Mesodermal cell (in vitro differentiated cells): ENCODE data around the gene DAPK2.
A peak's percentile ranks its signal among the peaks of the same experiment; 100 is the strongest.

Experiments used
- H3K27ac ChIP-seq: 2 replicates; pipeline ENCODE4 v1.7.0; 2013; ENCODE audit warnings: mild to moderate bottlenecking, low read depth, low read length, moderate library complexity; ENCODE audit not compliant: severe bottlenecking
- H3K36me3 ChIP-seq: 2 replicates; pipeline ENCODE4 v1.7.1; 2013; ENCODE audit warnings: mild to moderate bottlenecking, low read length, moderate library complexity; ENCODE audit not compliant: control insufficient read depth, insufficient read depth
- H3K4me1 ChIP-seq: one replicate; pipeline ENCODE4 v1.7.1; 2013; ENCODE audit warnings: mild to moderate bottlenecking, low read length; ENCODE audit not compliant: insufficient read depth, control insufficient read depth, poor library complexity, severe bottlenecking
- H3K4me3 ChIP-seq: 2 replicates; pipeline ENCODE4 v1.7.0; 2013; ENCODE audit warnings: low read length, control low read depth, mild to moderate bottlenecking; ENCODE audit not compliant: insufficient read depth, poor library complexity, severe bottlenecking; ENCODE audit errors: extremely low read depth
- H3K9me3 ChIP-seq: 2 replicates; pipeline ENCODE4 v1.7.1; 2013; ENCODE audit warnings: mild to moderate bottlenecking, low read length, moderate library complexity; ENCODE audit not compliant: control insufficient read depth
- WGBS, 2 experiments: methylation state at CpG; one replicate each; pipeline ENCODE4 v1.1.5; 2013; ENCODE audit warnings: missing lambda C conversion rate in 2 of 2; ENCODE audit not compliant: insufficient coverage in 2 of 2; 5-methylcytosine and 5-hydroxymethylcytosine counted together

DAPK2 gene

DNA sequence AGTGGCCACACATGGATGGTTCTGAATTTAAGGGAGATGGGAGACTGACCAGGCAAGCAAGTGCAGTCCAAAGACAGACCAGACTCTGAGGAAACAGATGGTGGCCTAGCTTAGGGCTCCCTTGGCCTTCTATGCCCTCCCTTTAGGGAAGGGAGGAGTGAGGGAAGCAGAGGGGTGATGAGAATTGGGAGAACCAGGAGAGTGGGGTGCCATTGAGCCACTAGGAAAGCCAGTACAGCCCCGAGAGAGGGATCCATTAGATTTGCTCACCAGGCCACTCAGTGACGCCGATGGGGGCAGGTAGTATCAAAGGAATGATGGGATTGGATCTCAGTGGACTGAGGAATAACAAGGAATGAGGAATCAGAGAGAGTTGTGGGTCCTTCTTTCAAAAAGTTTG is 182.1 kb downstream of the DAPK2 start:
- H3K9me3 ChIP-seq = no peaks in the 10 kb centered on the region
- H3K36me3 ChIP-seq = no peaks in the 10 kb centered on the region
- H3K4me1 ChIP-seq = peaks cover 3% of the 10 kb centered on the region
- H3K27ac ChIP-seq = no peak overlapping the region
- no peak overlapping the region for H3K4me3 ChIP-seq
- 44 to 45% methylated on average over 2 to 3 of the region's 3 CpGs for WGBS, 2 experiments

DNA sequence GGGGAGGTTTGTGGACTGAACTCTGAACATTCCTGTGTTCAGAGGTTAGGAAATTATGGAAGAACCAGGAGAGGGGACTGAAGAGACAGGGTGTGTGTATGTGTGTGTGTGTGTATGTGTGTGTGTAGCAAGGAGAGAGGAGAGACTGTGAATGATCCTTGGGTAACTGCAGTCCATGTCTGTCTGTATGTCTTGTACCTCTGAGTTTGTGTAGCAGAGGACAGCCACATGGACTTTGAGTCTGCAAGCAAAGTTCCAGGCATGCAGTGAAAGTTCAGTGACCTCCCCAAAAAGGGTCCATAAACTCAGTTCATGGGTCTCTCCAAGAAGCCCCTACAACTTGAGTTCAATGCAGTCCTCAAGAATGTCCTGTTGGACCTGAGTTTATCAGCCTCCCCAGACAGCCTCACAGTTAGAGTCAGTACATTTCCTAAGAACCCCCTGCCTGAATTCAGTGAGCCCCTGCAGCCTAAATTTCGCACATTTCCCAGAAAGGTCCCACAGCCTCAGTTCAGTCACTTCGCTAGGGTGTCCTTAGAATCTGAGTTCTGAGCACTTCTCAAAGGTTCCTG is 184.3 kb downstream of the DAPK2 start:
- Histone ChIP-seq H3K9me3 (no peaks in the 10 kb centered on the region), H3K4me1 (peaks cover 20% of the 10 kb centered on the region), H3K4me3 (no peak overlapping the region), H3K27ac (no peak overlapping the region), H3K36me3 (no peaks in the 10 kb centered on the region)
- WGBS, 2 experiments = 93 to 94% methylated on average over 2 of the region's 2 CpGs

DNA sequence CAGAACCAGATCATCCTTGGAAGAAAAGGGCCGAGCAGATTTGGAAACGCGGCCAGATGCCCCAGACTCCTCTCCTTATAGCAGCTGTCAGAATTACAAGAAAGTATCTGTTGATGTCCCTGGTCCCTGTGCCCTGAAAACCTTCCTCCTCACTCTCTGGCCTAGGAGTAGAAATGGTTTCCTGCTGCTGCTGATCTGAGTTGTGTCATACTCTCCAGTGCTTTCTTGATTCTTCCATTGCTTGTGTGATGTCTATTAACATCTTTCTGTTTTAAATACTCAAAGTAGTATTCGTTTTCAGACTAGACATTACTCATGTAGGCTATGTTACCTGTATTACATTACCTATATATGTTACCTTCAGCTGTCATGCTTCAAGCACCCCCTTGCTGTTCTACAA is 185.7 kb downstream of the DAPK2 start:
- 48 to 100% methylated on average over 1 to 2 of the region's 4 CpGs for WGBS, 2 experiments
- no peak overlapping the region for H3K27ac ChIP-seq
- H3K4me1 ChIP-seq = peaks cover 26% of the 10 kb centered on the region
- no peaks in the 10 kb centered on the region for H3K9me3 ChIP-seq
- H3K36me3 ChIP-seq = no peaks in the 10 kb centered on the region
- no peak overlapping the region for H3K4me3 ChIP-seq

DNA sequence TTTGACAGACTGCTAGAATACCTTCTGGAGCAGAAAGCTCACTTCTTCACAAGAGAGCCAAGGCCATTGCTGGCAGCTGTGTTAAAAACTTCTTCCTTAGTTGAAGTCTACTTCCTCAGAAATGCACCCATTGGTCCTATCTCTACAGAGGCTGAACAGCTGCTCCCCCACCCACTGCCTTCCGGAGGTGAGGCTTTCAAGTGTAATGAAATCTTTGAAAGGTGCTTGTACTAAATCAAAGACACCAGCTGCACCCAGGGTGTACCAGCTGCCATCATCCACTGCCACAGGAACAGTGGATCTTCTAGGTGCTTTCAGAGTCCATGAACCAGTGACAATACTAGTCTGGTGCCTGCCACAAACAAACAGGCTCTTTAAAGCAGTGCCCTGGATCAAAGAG is 186.1 kb downstream of the DAPK2 start:
- Histone ChIP-seq H3K36me3 (no peaks in the 10 kb centered on the region), H3K4me3 (no peak overlapping the region), H3K27ac (no peak overlapping the region), H3K9me3 (no peaks in the 10 kb centered on the region), H3K4me1 (peaks cover 26% of the 10 kb centered on the region)
- WGBS, 2 experiments = no CpG with 5 or more reads among the region's 1 CpG

DNA sequence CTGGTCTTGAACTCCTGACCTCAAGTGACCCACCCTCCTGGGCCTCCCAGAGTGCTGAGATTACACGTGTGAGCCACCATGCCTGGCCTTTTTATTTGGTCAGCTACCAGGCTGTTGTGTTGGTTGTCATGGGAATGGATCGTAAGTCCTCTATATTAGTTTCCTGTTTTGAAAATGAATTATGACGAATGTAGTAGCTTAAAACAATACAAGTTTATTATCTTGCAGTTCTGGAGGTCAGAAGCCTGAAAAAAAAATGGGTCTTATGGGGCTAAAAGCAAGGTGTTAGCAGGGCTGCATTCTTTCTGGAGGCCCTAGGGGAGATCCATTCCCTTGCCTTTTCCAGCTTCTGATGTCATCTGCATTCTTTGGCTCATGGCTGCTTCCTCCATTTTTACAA is 187.4 kb downstream of the DAPK2 start:
- no peak overlapping the region for H3K4me3 ChIP-seq
- peak overlapping the region; percentile 41 for H3K27ac ChIP-seq
- H3K4me1 ChIP-seq = peaks cover 26% of the 10 kb centered on the region
- H3K36me3 ChIP-seq = no peaks in the 10 kb centered on the region
- no peaks in the 10 kb centered on the region for H3K9me3 ChIP-seq
- 43 to 83% methylated on average over 1 of the region's 3 CpGs for WGBS, 2 experiments

DNA sequence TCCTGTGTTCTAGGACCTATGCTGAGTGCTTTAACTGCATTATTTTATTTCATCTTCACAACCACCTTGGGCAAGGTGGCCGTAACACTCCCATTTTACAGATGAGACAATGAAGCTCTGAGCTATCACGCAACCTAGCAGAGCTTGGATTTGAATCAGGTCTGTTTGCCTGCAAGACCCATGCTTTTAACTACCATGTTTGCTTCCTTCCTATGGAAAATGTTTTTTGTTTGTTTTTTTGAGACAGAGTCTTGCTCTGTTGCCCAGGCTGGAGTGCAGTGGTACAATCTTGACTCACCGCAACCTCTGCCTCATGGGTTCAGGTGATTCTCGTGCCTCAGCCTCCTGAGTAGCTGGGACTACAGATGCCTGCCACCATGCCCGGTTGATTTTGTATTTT is 187.8 kb downstream of the DAPK2 start:
- H3K9me3 ChIP-seq = no peaks in the 10 kb centered on the region
- 95 to 98% methylated on average over 4 of the region's 5 CpGs for WGBS, 2 experiments
- no peak overlapping the region for H3K27ac ChIP-seq
- H3K36me3 ChIP-seq = no peaks in the 10 kb centered on the region
- no peak overlapping the region for H3K4me3 ChIP-seq
- peaks cover 26% of the 10 kb centered on the region for H3K4me1 ChIP-seq

DNA sequence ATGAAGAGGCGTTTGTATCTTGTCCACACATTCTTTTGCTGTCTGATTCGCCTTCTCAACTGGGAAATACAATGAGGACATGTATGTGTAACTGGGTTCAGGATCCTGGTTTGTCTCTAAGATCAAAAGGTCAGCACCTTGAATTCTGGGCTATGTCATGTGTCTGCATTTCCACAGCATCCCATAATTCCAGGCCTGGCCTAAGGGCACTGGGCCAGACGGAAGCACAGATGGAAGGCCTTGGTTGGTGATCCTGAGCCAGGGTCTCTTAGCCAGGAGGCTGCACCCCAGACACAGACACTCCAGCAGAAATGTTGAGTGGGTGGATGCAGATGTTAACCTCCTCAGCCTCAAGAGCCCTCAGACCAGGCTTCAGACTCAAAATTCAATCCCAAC is 188.8 kb downstream of the DAPK2 start:
- peak overlapping the region; percentile 78 for H3K27ac ChIP-seq
- no peaks in the 10 kb centered on the region for H3K9me3 ChIP-seq
- H3K4me1 ChIP-seq = peaks cover 26% of the 10 kb centered on the region
- no peaks in the 10 kb centered on the region for H3K36me3 ChIP-seq
- H3K4me3 ChIP-seq = no peak overlapping the region
- WGBS, 2 experiments = 78 to 85% methylated on average over 2 of the region's 3 CpGs
